Raji (cell line): Measurements from ENCODE around the gene IL15RA.
A peak's percentile ranks its signal among the peaks of the same experiment; 100 is the strongest.

ENCODE experiments used
- POLR2A ChIP-seq: IDR thresholded peaks from 2 replicates; pipeline ENCODE4 v1.6.1; 2011; ENCODE audit warnings: low read depth, low read length, control low read depth; ENCODE audit not compliant: insufficient read depth

IL15RA gene, protein sequence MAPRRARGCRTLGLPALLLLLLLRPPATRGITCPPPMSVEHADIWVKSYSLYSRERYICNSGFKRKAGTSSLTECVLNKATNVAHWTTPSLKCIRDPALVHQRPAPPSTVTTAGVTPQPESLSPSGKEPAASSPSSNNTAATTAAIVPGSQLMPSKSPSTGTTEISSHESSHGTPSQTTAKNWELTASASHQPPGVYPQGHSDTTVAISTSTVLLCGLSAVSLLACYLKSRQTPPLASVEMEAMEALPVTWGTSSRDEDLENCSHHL

DNA sequence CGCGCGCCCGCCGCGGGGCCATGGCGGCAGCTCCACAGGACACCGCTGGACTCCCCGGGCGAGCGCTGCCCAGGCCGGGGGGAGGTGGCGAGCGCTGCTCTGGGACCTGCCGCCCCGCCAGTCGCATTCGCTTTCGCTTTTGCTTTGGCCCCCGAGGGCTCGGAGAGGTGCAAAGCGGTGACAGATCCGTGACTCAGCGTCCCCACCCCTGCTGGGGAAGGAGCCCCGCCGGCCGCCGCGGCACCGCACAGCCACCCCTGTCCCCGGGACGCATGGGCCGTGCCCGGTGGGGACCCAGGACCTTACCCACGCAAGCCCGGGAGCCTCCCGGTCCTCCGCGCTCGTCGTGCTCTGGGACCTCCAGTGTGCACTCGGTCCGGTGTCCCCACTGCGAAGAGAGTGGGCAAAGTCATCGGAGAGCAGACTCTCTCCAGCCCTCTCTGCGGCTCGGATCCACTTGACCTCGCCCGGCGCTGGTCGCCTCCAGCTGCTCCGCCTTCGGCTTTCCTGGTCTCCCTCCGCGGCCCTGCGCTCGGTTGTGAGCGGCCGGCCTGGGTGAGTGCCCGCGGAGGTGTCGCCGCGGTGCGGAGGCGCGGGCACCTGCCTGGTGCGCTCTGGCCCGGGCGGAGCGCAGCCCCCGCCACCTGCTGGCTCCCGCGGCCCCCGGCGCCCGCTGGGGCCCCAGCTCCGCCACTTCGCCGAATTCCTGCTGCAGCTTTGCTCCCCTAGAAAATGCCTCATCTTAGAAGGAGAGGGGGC, at the start of gene IL15RA:
Gene IL15RA, minus strand, starts transcription at position 73 of the 759 bp plus-strand sequence. Its CDS starts 51 bp downstream, at position 22.
- peak; percentile 51 for TF ChIP-seq POLR2A

DNA sequence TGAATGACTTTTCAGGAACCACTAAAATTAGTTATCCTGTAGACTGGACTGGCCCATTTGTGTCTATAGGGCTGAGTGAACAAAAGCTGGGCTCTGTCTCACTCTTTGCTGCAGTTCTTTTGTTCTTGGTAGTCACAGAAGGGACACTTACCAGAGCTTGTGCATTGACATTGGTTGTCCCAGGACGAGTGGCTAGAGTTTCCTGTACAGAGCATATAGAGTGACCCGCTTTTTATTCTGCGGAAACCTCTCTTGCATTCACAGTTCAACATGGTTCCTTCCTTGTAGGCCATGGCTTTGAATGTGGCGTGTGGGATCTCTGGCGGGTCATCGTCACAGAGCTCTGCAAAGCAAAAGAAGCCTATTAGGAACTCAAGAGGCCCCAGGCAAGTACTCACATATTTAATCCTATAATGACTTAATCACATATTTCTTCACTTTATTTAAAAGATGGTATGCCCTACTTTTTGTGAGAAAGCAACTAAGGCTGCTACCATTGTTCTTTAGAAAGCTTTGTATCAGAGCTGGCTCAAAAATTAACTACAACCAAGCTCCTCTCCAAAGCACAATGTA, 48.4 kb upstream of the IL15RA start:
- no peak for TF ChIP-seq POLR2A

- TF ChIP-seq POLR2A = no peak
Observed at GRCh38 chr10:6024334-6024682, 47.0 kb upstream of the IL15RA start.

GRCh38 chr10:6023661-6024333, 46.5 kb upstream of the IL15RA start:
- no peak for TF ChIP-seq POLR2A

GRCh38 chr10:6022660-6023059, 45.3 kb upstream of the IL15RA start:
- TF ChIP-seq POLR2A = no peak

- TF ChIP-seq POLR2A = no peak
Observed at GRCh38 chr10:6020826-6021225, 43.5 kb upstream of the IL15RA start.

DNA sequence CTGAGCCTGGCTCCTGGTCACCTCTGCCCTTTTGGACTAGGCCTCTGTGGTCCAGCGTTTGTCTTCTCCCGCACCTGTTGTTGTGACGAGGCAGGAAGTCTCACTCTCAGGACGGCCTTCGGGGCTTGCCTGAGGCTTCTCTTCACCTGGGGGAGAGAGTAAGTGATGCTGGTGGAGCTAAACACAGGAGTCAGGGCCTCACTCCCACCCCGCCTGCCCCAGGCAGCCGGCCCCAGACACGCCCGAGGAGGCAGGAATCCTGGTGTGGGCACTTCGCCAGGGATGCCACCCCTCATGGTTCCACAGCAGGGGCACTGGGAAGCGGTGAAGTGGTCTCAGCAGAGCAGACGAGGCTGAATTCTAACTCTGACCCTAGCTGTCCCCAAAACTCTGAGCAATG, 42.5 kb upstream of the IL15RA start:
- no peak for TF ChIP-seq POLR2A

GRCh38 chr10:6019010-6019782, 41.9 kb upstream of the IL15RA start:
- no peak for TF ChIP-seq POLR2A

- no peak for TF ChIP-seq POLR2A
Observed at GRCh38 chr10:6018422-6018821, 41.1 kb upstream of the IL15RA start.

DNA sequence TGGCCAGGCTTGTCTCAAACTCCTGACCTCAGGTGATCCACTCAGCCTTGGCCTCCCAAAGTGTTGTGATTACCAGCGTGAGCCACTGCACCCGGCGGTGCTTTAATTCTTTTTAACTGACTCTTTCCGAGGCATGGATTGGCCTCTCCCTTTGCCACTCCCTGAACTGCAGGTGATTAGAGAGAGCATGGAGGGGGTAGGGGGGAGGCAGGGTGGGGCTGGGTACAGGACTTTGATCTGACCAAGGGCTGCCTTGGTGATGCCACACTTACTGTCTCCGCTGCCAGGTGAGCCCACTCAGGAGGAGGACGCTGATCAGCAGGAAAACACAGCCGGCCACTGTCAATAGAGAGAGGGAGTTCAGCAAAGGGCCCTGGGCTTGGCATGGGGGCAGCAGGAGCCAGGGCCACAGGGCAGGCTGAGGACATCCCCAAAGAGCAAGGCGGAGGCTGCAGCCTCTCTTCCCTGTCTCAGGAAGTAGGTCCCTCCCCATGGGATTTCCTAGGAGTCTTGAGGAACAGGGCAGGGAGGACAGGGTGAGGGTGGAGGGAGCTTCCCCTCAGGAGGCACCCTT, 40.5 kb upstream of the IL15RA start:
- TF ChIP-seq POLR2A = no peak

- no peak for TF ChIP-seq POLR2A
Observed at GRCh38 chr10:6014241-6014761, 37.0 kb upstream of the IL15RA start.

DNA sequence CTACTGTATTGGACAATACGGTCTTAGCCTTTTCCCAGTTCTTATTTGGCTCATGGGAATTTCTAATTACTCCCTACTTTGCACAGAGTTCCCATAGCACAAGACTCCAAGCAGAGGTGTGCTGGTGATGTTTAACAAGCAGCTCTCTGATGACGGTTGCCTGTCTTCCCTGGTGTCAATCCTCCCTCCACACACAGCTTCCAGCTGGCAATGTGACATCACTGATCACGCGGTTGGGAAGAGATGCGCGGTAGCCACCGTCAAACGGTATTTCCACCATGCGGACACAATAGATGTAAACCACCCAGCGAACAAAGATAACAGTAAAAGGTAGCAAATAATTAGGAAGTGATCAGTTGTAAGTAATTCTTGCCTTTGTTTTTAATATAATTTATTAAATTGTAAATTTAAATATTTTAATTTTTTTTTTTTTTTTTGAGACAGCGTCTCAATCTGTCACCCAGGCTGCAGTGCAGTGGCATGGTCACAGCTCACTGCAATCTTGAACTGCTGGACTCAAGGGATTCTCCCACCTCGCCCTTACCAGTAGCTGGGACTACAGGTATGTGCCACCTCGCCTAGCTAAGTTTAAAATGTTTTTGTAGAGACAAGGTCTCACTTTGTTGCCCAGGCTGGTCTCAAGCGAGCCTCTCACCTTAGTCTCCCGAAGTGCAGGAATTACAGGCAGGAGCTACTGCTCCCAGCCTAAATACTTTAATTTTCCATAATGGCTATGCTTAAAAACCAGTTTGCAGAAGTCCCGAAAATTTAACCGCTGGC, 36.3 kb upstream of the IL15RA start:
- TF ChIP-seq POLR2A = no peak

DNA sequence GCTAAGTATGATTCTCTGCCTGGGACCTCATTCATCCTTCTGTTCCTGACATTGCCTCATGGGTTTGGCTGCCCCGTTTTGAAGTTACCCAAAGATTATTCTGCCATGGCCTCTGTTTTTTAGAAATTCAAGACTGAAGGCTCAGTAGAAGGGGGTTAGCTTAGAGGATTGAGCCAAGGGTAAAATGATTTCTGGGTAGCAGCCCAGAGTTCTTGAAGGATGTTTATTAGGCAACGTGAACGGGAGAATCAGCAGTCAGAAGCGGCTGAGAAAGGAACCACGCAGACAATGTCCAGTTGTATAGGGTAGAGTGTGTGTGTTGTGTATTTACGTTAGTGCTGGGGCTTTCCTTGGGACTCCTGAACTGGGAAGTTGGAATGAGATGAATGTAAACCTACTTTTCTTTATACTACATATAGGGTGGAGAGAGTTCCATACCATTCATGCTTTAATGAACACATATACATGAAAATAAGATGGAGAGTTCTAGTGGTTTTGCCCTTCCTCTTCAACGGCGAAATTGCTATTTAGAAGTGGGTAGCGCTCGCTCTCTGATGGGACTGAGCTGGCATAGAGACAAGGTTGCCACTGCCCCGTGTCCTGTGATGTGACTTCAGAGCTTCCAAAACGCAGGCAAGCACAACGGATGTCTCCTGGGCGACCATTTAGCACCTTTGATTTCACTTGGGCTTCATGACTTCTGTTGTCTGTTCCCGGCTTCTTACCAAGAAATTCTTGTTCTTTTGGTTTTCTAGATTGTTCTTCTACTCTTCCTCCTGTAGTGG, 35.0 kb upstream of the IL15RA start:
- no peak for TF ChIP-seq POLR2A
